Measurements from ENCODE around the gene ALCAM.

Gene ALCAM

DNA sequence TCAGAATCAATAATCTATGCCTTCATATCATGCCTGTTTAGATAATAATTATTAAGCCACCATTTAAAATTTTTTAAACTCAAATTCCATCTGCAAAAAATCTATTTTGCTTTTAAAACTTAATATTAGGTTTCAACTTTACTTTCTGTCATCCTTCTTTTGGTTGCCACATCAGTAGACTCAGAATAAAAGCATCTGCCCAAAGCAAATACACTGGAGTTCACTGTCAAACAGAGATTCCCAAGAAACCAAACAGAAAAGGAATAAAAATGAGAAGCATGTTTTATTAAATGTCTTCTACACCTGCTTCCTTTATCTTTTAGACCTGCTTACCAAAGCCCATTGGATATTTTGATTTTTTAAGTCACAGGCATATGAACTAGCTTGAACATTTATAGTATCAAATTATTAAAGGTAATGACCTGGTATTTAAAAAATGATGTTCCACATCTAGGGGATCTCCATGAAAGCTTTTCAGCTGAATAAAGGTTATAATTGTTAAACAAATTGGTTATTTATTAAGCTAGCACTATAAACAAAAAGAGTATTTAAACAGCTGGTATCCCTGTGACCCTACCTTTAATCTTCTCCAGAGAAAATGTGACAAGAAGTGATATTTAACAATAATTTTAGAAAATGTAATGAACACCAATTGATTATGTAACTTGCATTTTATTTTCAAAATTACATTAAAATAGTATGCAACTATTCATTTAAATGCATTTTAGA is 62.5 kb downstream of the ALCAM start:
- no peak for DNase-seq (ENCODE audit: low spot score)

DNA sequence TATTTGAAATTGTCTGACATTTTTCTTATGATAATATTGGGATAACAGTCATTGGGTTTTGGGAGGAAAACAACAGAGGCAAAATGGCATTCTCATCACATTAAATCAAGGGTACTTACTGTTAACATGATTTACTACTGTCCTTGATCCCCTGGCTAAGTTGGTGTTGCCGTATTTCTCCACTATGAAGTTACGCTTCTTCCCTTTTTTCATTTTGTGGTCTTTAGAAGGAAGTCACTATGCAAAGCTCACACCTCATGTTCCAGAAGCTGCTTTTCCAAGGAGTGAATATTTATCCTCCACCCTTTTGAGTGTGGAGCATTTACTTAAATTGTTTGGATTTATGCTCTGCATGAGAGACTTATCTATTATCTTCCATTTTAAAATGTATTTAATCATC is 63.7 kb downstream of the ALCAM start:
- no peak for DNase-seq (ENCODE audit: low spot score)

DNA sequence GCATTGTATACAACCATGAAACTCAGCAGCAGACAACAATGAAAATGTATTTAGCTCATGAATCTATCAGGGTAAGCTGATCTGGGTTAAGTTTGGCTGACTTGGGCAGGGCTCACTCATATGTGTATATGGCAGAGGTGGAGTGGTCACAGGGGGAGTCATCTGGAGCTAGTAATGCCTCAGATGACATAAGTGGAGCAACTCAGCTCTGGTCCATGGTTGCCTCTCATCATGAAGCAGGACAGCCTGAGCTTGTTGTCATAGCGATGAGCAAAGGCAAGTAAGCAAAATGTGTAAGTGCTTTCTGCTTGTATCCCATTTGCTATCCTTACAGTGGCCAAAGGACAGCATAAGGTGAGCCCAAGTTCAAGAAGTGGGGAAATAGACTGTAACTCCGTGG is 64.5 kb downstream of the ALCAM start:
- no peak for DNase-seq (ENCODE audit: low spot score)

DNA sequence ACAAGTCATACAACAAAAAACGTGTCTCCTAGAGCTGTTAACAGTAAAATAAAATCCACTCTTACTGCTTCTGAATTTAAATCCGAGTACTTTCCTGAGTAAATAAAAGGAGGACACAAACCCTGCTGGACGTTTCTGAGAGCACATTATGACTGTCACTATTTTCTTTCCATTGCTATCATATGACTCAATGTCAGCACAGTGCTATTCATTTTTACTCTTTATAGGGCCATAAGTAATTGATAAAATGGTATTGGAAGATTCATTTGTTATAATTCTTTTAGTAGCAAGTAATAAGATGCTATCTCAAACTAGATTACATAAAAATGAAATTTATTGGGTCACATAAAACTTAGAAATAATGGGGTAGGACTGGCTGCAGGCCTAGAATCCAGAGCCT is 68.6 kb downstream of the ALCAM start:
- no peak for DNase-seq (ENCODE audit: low spot score)

DNA sequence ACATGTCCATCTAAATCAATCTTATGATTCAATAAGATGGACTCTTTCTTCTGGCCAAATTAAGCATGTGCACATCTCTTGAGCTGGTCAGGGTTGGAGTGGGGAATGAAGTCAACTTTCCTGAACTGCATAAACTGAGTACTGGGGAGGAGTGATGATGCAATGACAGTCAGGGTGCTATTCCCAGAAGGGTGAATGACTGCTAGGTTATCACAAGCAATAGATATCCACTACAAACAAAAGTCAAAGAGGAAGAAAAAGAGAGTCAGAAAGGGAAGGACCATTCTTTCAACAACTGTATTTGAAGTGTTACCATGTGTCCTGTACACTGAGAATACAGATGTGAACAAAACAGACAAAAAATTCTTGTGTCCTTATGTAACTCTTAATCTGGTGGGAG is 70.0 kb downstream of the ALCAM start:
- DNase-seq (ENCODE audit: low spot score), result no peak

DNA sequence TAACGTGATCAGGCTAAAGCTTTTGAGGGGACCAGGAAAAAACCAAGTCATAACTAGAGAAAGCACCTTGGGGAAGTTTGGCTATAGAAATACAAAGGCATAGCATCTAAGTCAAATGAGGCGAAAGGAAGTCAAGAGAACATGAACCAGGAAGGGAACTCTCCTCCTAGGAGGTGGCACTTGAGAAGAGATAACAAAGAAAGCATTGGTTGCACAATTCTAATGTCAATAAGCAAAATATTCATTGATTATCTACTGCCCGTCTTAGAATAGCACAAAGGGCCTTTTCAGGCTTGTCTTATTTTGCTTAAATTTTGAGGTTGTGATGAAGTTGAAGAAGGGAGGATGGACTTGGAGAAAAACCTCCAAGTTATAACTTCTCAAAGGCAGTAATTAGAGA is 73.4 kb downstream of the ALCAM start:
- no peak for DNase-seq (ENCODE audit: low spot score)

DNA sequence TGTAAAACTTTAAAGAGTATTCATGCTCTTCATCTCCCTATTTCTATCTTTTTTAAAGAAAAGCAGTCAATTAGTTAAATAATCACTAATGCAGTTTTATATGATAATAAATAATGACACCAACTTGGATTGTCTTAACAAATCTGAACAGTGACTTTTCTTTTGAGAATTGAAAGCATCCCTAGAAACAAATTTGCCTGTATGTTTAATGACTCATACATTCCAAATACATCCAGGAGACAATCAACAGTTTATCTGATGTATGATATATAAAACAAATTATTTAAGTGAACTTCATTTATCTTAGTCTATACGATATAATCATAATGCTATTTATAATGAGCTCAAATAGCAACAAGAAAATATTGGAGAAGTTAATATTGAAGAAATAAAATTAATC is 78.0 kb downstream of the ALCAM start:
- DNase-seq (ENCODE audit: low spot score), result no peak

DNA sequence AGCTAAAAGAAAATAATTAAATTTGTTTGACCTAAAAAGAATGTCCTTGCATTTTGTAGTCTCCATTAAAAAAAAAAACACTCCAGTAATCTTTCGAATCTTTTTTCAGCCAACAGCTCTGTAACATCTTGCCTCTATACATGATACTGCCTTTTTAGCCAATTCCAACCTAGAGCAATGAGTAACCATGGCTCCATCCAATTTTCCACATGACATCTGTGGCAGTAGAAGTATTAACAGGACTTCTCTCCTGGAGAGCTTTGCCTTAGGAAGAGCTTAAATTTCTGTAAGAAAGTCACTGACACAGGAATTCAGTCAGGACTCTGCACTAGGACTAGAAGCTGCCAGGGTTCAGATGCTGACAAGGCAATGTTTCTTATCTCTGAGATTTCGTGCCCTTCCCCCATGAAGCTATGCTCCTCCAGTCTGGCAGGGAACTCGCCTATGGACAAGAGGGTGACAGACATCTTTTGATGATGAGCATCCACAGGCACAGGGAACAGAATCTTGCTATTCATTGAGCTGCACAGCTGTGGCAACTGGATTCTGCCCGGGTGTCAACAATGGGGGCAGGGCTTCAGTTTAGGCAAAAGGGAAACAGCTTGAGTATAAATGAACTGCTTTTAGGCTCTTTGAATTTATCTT is 81.8 kb downstream of the ALCAM start:
- no peak for DNase-seq (ENCODE audit: low spot score)

DNA sequence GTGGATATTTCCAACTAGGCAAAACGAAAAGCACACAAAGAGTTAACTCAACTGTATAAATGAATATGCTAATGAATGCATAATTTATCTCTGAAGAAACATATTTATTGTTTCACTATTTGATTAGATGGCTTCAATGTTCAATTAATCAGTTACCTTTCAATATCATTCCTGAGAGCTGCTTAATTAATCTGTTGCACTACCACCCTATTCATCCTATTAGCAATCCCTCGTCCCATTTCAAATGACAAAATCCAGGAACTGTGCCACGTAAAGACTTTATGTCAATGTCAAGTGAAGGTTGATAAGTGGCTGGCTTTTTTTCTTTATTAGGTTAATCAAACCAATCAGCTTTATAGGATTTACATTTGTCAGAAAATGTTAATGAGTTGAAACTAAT is 82.7 kb downstream of the ALCAM start:
- DNase-seq (ENCODE audit: low spot score), result no peak

DNA sequence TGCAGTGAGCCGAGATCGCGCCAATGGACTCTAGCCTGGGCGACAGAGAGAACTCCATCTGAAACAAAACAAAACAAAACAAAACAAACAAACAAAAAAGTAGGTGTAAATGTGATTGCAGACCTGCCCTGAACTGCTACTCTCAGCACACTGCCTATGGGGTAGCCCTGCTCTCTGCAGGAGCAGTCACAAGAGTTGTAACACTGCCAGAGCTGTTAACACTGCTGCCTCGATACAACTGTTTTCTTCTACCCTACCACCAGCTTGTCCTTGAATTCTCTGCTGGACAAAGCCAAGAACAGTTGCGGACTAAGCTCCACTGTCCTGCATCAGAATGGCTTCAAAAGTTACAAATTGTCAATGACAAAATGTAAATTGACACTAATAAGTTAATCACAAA is 89.3 kb downstream of the ALCAM start:
- no peak for DNase-seq (ENCODE audit: low spot score)

DNA sequence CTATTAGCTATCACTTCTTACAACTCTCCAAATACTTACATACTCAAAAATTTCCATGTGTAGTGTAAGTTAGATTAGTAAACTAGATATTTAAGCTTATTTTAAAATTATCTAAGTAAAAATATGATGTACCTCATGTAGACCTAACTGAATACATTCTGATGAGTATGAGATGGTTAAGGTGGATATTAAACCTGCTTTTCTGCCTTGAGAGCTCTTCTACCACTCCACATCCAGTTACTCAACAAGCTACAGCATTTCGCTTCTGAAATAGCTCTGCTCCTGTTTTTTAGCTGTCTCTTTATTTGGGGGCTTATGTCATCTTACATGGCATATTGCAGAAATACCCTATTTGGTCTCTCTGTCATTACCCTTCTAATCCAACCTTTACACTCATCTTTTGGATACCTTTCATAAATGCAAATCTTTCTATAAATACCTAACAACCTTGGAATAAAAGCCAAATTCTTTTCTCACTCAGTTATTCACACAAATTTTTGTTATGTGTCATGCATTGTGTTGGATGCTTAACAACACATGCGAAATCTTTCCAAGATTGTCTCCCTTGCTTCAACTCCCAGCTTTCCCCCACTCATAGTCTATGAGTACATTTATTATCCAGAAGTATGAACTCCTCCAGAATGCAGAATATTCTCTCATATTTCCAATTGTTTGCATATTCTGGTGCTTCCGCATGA is 92.0 kb downstream of the ALCAM start:
- DNase-seq (ENCODE audit: low spot score), result no peak

DNA sequence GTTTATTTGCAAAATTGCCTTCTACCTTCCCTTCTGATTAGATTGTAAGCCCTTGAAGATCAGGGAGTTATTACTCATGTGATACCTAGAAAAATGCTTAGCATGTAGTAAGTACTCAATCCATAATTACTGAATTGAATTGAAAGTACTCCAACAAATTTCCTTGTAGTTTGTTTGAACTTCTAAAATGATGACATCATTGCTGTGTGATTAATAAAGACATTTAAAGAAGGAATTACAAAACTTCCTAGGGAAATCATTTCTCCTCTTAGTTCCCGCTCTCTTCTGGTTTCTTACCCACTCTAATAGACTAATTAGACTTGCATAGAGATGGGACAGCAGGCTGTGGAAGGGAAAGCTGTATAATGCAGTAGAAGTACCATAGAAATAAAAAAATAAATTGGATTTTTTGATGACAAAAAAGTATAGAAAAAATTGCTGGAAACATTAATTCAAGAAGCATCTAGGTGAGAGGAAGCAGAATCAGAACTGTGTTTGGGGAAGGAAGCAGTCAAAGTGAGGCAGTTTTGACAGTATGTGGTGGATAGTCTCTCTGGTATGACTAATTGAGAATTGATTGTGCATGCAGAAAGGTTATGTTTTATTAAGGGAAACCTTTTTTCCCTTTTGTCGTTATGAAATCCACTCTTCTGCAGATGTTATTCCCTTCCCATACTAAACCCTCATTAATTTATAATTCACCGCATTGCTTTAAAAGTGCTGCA is 93.0 kb downstream of the ALCAM start:
- DNase-seq (ENCODE audit: low spot score), result no peak

DNA sequence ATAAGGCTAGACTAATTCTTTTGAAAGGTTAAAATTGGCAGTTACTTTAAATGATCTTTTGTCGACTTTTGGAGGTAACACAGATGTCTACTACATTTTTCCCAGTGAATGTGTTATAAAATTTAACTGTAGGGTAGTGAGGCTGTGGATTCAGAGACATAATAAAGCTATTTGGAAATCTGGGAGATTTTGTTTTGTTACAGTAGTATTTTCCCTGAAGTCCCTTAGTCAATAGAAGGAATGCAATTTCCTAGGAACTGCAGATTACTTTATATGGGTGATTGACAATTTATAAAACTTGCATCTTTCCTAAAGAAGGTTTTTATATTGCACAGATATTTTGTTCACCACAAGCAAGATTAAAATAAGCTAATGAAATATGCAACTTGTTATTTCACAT is 96.9 kb downstream of the ALCAM start:
- DNase-seq (ENCODE audit: low spot score), result no peak

DNA sequence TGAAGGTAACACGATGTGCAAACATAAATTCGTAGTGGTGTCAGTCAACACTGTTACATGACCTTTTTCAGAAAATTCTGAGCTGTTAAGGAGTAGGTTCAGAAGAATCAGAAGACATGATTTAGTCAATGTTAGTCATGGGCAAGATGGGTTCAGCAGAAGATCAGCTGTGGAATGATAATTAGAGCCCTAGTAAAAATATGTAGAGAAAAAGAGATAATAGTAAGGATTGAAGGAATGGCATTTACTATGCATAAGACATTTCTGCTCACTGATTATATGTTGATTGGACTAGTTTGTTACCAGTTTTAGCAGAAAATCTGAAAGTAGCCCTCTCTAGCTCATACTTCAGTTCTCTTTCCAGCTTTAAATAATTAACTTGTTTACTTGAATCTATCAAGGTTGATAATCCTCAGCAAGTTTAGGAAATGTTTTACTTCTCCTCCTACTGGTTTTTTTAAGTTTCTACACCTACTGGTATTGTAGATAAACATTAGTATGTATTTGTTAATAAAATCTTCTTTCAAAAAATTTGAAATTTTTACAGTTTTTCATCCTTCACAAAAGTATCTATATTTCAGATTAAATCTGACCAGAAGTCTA is 98.6 kb downstream of the ALCAM start:
- DNase-seq (ENCODE audit: low spot score), result no peak

DNA sequence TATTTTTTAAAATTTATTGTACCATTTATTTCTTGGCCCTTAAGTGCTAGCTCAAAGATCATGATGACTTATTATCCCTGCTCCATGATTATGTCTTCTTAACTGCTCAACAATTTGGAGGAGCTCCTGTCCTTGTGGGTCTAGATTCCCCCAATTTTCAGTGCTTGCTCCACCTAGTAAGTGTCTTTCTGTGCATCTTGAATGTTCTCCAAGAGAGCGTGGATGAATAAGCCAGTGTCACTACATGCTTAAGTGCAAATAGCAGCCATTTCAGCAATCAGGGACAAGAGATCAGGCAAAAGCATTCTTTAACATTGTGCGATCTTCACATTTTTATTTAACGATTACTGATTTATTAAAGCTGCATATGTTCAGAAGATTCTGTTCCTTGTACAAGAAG is 99.4 kb downstream of the ALCAM start:
- DNase-seq (ENCODE audit: low spot score), result no peak

DNA sequence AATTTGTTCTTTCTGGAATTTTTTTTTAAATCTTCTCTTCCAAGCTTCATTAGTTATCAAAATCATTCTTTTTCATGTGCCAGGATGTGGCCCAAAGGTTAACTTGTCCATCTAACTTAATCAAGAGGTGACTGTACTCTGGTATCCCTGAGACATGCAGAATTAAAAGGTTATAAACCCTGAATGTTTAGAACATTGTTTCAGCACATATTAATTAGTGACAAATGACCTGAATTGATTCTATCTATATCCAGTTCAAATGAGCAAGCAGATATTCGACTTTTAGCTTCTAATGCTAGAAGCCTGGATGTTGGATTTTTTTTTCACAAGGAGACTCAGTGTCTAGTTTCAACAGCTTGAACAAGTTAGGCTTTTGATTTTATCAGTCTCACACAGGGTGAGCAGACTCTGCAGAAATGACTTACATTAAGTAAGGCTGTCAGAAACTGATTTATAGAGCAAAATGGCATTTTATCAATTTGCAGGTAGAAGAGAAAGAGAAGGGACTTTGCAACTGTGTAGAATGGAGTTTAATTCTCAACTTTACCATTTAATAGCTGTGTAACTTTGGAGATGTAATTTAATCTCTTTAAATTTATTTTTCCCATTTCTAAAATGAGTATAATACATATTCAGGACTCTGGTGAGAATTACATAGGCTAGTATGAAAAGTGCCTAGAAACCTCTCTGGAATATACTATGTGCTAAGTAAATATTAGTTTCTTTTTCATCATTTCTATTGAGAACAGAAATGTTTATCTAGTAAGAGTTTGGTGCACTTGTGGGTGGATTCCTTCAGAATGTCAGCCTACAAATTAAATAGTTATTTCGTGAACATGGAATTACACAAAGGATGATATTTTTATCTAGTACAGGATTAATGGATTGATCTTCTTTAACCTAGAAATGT is 100.0 kb downstream of the ALCAM start:
- no peak for DNase-seq (ENCODE audit: low spot score)

DNA sequence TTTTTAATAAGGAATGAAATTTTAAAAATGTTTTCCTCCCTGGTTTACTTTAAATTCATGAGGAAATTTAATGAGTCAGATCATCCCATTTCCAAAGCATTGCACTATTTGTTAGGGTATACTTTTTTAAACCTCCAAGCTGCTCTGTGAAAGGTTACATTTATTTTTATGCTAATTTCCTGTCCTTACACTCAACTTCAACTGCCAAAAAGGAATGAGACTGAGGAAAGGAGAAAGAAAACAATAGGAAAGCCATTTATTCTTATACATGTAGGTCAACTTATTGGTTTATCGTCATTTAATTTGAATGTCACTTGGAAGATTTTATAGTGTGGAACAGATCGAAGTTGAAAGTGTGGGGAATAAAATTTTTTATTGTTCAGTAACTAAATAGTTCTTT is 104.1 kb downstream of the ALCAM start:
- no peak for DNase-seq (ENCODE audit: low spot score)

DNA sequence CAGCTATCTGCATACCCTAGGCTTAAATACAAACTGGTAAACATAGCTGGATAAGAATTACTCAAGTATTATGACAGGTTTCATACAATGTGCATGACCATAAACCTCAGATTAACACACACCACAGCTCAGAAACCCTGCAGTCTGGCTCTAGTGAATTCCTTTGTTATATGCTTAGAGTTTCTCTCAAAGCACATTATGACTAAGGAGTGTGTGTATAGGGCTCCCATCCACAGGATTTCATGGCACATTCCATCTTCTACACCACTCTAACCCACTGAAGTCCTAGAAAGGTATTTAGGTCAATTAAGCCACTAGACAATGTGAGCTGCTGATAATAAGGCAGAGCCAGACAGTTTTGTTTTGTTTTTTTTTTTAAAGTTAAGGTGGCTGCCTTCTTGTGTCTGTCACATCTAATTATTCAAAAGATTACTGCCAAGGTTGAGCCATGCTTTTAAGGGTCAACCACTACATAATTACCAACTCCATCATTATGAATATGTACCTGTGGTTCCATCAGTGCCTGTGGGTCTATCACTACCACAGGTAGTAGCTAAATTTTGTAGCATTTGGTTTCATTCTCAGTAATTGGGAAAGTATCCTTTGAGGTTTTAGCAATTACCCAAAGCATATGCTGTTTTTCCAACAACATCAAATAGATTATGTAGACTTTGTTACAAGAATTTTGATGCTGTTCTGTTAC is 107.0 kb downstream of the ALCAM start:
- no peak for DNase-seq (ENCODE audit: low spot score)

DNA sequence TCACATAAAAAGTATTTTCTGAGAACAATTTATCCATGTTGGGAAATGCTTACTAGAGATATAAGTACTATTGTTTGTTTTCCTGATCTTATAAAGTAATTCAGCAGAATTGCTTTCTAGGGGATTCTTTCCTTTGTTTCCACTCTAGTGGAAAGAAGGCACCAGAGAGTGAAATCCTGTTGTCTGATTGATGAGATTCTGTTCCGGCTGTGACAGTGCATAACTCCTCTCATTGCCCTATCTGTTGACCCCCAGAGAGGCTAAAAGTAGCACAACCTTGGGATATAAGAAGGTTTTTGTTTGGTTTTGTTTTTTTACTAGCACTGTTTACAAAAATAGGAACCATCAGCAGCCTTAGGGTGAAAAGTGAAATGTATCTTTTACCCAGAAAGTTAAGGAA is 114.1 kb downstream of the ALCAM start:
- no peak for DNase-seq (ENCODE audit: low spot score)

DNA sequence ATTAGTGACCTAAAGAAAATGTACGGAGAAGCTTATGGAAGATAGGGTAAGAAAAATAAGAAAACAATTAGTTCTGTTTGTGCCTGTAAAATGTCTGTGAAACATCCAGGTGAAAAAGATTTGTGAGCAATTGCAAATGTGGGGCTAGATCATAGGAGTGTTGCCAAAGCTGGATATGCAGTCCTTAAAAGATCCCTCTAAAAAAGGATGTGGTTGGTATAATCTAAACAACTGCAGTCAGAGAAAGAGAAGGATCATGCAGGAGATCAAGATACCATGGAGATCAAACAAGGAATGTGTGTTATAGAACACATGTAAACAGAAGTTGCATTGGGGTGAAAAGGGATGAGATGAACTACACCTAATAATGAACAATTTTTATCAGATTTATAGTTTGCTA is 116.8 kb downstream of the ALCAM start:
- no peak for DNase-seq (ENCODE audit: low spot score)

DNA sequence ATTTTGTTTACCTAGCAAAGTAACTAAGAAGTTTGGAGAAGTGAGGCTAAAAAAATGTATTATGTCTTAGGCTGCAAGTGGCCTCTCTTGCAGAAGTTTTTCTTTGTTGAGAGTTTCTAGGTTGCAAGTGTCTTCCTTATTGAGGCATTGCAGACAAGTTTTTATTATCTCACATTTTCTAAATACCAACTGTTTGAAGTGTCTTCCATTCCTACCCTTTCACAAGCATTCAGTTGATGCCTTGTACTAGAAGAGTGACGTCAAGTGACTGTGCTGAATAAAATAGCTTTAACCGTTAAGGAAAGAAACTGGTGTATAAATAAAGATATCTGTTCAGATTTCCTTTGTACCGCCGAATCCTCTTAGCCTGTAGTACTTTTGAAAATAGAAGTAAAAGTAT is 123.3 kb downstream of the ALCAM start:
- DNase-seq (ENCODE audit: low spot score), result no peak

Data from left forelimb (tissue), 1 donor.